GM12875 (cell line): ENCODE results near the gene CACNA1I.

Experiments used
- H3K4me3 ChIP-seq: one replicate; pipeline ENCODE4 v1.5.1; 2011; ENCODE audit warnings: low read depth, low read length, control low read depth
- TF ChIP-seq, protein P1 (sequence below): IDR thresholded peaks from 2 replicates; pipeline ENCODE4 v1.5.1; 2011; ENCODE audit warnings: low read depth, mild to moderate bottlenecking, control low read depth, inconsistent platforms, low read length, moderate library complexity, borderline replicate concordance; ENCODE audit not compliant: insufficient read depth

The CACNA1I gene

DNA sequence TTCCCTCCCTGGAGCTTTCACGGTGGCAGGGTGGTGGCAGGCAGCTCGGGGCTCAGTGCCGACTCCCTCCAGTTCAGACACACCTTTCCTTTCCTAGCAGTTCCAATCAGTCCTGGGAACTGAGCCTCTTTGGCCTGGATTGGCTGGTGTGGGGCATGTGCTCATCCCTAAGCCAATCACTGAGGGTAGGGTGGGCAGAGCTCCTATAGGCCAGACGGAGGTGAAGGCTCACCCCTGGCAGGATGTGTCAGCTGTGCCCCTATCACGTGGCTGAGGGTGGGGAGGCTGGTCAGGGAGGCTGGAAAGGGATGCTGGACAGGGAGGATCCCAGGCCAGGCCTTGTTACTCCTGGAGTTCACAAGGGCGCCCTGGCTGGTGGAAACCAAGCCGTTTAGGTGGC is 40.2 kb downstream of the CACNA1I start:
- TF ChIP-seq, protein P1, sequence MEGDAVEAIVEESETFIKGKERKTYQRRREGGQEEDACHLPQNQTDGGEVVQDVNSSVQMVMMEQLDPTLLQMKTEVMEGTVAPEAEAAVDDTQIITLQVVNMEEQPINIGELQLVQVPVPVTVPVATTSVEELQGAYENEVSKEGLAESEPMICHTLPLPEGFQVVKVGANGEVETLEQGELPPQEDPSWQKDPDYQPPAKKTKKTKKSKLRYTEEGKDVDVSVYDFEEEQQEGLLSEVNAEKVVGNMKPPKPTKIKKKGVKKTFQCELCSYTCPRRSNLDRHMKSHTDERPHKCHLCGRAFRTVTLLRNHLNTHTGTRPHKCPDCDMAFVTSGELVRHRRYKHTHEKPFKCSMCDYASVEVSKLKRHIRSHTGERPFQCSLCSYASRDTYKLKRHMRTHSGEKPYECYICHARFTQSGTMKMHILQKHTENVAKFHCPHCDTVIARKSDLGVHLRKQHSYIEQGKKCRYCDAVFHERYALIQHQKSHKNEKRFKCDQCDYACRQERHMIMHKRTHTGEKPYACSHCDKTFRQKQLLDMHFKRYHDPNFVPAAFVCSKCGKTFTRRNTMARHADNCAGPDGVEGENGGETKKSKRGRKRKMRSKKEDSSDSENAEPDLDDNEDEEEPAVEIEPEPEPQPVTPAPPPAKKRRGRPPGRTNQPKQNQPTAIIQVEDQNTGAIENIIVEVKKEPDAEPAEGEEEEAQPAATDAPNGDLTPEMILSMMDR: no peak
- no peak overlapping the region for H3K4me3 ChIP-seq

DNA sequence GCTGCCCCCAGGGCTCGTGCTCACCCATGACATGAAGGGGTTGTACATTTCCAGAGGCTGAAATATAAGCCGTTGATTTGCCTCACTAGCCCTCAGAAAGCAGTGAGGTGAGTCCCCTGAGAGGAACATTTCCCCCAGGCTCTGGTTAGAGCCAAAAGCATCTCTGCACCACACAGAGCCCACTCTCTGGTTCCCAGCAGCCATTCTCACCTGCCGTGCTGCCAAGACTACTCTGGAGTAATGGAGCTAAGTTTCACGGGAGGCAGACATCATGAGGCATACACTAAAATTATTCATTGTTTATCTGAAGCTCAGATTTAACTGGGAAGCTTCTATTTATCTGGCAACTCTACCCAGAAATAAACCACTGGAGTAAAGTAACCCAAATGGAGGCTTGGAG is 40.8 kb downstream of the CACNA1I start:
- TF ChIP-seq, protein P1: no peak
- H3K4me3 ChIP-seq: no peak overlapping the region

DNA sequence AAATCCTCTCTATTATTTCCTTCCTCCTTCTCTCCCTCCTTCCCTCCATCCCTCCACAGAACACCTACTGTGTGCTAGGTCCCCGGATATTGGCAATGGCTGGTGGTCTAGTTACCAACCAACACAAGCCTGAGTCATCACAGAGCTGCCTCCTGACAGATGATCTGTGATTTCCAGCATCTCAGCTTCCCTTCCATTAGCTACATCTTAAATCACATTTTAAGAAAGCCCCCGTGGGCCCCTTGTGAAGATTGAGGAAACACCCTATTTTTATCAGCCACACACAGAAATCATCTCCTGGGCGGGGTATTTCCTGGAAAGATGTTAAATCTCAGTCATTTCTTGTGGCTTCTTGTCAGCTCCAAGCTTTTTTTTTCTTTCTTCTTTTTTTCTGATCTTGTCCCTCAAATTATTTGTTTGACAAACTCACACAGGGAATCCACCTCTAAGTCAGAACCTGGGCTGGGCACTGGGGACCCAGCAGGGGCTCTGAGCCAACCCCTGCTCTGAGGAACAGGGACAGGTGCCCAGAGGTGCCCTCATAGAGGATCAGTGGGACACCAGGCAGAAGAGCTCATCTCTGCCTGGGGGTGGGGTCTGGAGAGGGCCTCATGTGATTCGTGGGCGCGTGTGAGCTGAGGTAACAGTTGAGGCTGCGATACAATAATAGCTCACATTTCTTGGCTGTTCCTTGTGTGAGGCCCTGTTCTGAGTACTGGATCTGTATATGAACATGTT is 42.4 kb downstream of the CACNA1I start:
- no peak overlapping the region for H3K4me3 ChIP-seq
- TF ChIP-seq, protein P1: no peak

DNA sequence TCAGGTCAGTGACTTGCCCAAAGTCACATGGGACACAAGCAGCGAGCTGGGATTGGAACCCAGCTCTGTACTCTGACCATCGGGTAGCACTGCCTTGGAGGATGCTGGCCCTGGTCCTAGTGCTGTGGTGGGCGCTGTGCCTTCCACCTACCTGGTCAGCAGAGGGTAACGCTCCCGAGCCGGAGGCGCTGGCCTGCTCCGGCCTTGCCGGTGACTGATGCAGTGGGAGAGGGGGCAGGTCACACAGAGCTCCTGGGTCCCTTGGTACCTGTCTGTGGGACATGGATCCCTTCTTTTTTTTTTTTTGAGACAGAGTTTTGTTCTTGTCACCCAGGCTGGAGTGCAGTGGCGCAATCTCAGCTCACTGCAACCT is 43.0 kb downstream of the CACNA1I start:
- no peak overlapping the region for H3K4me3 ChIP-seq
- TF ChIP-seq, protein P1: no peak

DNA sequence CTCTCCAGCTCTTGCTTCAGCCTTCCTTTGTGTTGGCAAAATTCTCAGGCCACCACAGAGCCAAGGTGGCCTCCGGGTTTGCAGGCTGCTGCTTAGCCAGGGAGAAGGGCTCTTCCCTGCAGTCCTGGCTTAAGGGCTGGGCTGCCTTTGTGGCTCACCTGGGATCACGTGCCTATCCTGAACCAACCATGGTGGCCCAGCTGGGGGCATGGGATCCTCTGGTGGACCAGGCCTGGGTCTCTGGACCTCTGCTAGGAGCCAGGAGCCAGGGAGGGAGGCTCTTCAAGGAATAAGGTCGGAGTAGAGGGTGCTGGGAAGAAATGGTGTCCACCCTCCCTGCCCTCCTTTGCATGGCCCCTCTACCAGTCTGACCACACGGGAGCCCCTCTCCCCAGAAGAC is 43.9 kb downstream of the CACNA1I start:
- no peak overlapping the region for H3K4me3 ChIP-seq
- TF ChIP-seq, protein P1: no peak

DNA sequence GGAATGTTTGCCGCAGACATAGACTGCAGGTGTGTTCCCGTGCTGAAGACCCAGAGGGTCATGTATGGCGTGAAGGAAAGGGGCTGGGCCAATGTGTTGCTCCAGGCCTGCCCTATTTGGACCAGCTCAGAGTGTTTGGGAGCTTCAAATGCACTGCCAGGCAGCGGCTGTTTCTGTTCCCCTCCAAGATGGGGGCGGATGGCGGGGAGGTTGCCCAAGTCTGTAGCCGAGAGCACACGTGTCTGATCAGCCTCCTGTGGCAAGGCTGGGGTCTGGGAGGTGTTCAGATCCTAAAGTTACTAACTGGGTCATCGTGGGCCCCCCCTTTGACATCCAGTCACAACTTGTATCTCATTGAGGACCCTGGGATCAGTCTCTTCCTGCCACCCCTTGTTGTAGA is 45.5 kb downstream of the CACNA1I start:
- H3K4me3 ChIP-seq: no peak overlapping the region
- TF ChIP-seq, protein P1: no peak

DNA sequence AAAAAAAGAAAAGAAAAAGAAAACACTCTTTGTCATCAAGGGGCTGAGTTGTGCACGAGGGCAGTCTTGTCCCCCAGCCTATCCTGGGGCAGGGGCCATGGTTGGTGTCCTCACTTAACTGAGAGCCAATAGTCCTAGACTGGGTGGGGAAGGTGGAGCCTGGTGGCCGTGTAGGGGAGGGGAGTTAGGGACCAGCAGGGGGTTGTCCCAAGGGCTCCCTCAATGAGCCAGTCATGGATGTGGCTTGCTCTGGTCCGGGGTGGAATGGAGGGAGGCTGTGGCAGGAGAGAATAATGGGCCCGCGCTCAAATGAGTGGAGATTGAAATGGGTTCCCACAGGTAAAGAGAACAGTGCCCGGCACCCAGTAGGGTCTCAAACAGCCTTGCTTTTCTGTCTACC is 46.2 kb downstream of the CACNA1I start:
- TF ChIP-seq, protein P1: no peak
- H3K4me3 ChIP-seq: no peak overlapping the region
